GM21381 (cell line): ENCODE measurements around the gene CUX1.
"Not testable (repeated sequence)": the region's sequence is repeated elsewhere in the genome, so short reads cannot be mapped to it uniquely, and the experiment has no call there.

ENCODE experiments used
- ATAC-seq: cut with Tn5 transposase; IDR thresholded peaks from one replicate; pipeline ENCODE4 v1.9.1; 2021; ENCODE audit warnings: mild to moderate bottlenecking, moderate library complexity; ENCODE audit not compliant: unreplicated experiment

CUX1 gene

GRCh38 chr7:102117743-102118142, 300.3 kb downstream of the CUX1 start:
- ATAC-seq, result no peak

- ATAC-seq, result no peak
These were observed 301.8 kb downstream of the CUX1 start for GRCh38 chr7:102119213-102119651.

GRCh38 chr7:102119925-102120324, 302.5 kb downstream of the CUX1 start:
- ATAC-seq, result no peak

GRCh38 chr7:102120666-102121195, 303.3 kb downstream of the CUX1 start:
- no peak for ATAC-seq

- no peak for ATAC-seq
These were observed 304.6 kb downstream of the CUX1 start for GRCh38 chr7:102122026-102122425.

- no peak for ATAC-seq
These were observed 307.7 kb downstream of the CUX1 start for GRCh38 chr7:102125127-102125596.

- no peak for ATAC-seq
These were observed 310.9 kb downstream of the CUX1 start for GRCh38 chr7:102128303-102128702.

- ATAC-seq, result no peak
These were observed 312.4 kb downstream of the CUX1 start for GRCh38 chr7:102129636-102130370.

- no peak for ATAC-seq
These were observed 314.9 kb downstream of the CUX1 start for GRCh38 chr7:102132209-102132752.

GRCh38 chr7:102138676-102139075, 321.2 kb downstream of the CUX1 start:
- ATAC-seq, result no peak

GRCh38 chr7:102140952-102141370, 323.5 kb downstream of the CUX1 start:
- no peak for ATAC-seq

- not testable (repeated sequence) for ATAC-seq
These were observed 325.0 kb downstream of the CUX1 start for GRCh38 chr7:102142433-102142832.

- ATAC-seq, result no peak
These were observed 328.7 kb downstream of the CUX1 start for GRCh38 chr7:102146122-102146521.

- ATAC-seq, result no peak
These were observed 329.6 kb downstream of the CUX1 start for GRCh38 chr7:102147008-102147407.

- no peak for ATAC-seq
These were observed 331.4 kb downstream of the CUX1 start for GRCh38 chr7:102148799-102149198.

- no peak for ATAC-seq
These were observed 332.0 kb downstream of the CUX1 start for GRCh38 chr7:102149416-102149815.

- no peak for ATAC-seq
These were observed 332.8 kb downstream of the CUX1 start for GRCh38 chr7:102150266-102150665.

- ATAC-seq, result no peak
These were observed 335.5 kb downstream of the CUX1 start for GRCh38 chr7:102152672-102153598.

GRCh38 chr7:102153599-102153946, 336.1 kb downstream of the CUX1 start:
- ATAC-seq, result no peak

GRCh38 chr7:102154425-102154824, 337.0 kb downstream of the CUX1 start:
- ATAC-seq, result no peak

- ATAC-seq, result no peak
These were observed 338.5 kb downstream of the CUX1 start for GRCh38 chr7:102155821-102156441.
